ENCODE measurements around the gene OR1S2.
"Not testable (repeated sequence)": the region's sequence is repeated elsewhere in the genome, so short reads cannot be mapped to it uniquely, and the experiment has no call there.

The OR1S2 gene

GRCh38 chr11:58204042-58204441 is at the start of gene OR1S2:
Gene OR1S2, minus strand, starts transcription at chr11:58204142. Its CDS starts 0 bp downstream, at chr11:58204142.
- no peak for DNase-seq

GRCh38 chr11:58243954-58244353 is 40.0 kb upstream of the OR1S2 start:
- no peak for DNase-seq

- DNase-seq = no peak
These were observed 24.1 kb upstream of the OR1S2 start for GRCh38 chr11:58227956-58228615.

GRCh38 chr11:58222721-58223120 is 18.8 kb upstream of the OR1S2 start:
- no peak for DNase-seq

- no peak for DNase-seq
These were observed 12.5 kb upstream of the OR1S2 start for GRCh38 chr11:58216476-58216875.

- DNase-seq = not testable (repeated sequence)
These were observed 8.5 kb upstream of the OR1S2 start, which contains the start of gene OR1S1 for GRCh38 chr11:58212420-58212819. Gene OR1S1, plus strand, starts transcription at chr11:58212720.

GRCh38 chr11:58199271-58199670 is 4.7 kb downstream of the OR1S2 start:
- DNase-seq = no peak

GRCh38 chr11:58195939-58196338 is 8.0 kb downstream of the OR1S2 start:
- no peak for DNase-seq

GRCh38 chr11:58193391-58193790 is 10.6 kb downstream of the OR1S2 start:
- DNase-seq = no peak

GRCh38 chr11:58192229-58192628 is 11.7 kb downstream of the OR1S2 start:
- no peak for DNase-seq

GRCh38 chr11:58188770-58189169 is 15.2 kb downstream of the OR1S2 start, which contains the start of gene OR9Q2:
Gene OR9Q2, plus strand, starts transcription at chr11:58189070. Its CDS starts 1,421 bp downstream, at chr11:58190491.
- no peak for DNase-seq

GRCh38 chr11:58186938-58187337 is 17.0 kb downstream of the OR1S2 start:
- no peak for DNase-seq

GRCh38 chr11:58179648-58180047 is 24.3 kb downstream of the OR1S2 start:
- DNase-seq = no peak

- DNase-seq = no peak
These were observed 25.5 kb downstream of the OR1S2 start for GRCh38 chr11:58178444-58178843.

- no peak for DNase-seq
These were observed 26.4 kb downstream of the OR1S2 start for GRCh38 chr11:58177409-58178054.

GRCh38 chr11:58165504-58166106 is 38.3 kb downstream of the OR1S2 start:
- DNase-seq = no peak

GRCh38 chr11:58164990-58165389 is 39.0 kb downstream of the OR1S2 start:
- no peak for DNase-seq

- DNase-seq = no peak
These were observed 39.6 kb downstream of the OR1S2 start for GRCh38 chr11:58164389-58164788.

All from GF-D8 (cell line).